ENCODE data around the gene CCNB2.

Gene CCNB2

DNA sequence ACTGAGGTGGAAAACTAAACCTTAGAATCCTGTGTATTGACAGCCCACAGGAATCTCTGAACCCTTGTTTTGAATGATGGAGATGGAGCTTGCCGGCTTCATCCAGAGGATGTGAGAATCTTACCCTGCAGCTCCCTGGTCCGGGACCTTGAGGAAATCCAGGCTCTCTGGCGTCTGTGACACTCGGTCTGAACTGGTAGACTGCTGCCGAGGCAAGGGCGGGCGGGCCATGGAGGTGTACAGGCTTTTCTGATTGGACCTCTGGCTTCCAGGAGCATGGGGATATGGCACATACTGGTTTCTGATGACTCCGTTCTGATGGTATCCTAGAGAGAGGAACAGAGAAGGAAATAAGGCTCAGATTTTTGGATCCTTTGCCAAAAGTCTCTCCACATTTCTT is 48.5 kb downstream of the CCNB2 start:
- no peak for DNase-seq (ENCODE audit: low read depth)
- TF ChIP-seq, protein P1, sequence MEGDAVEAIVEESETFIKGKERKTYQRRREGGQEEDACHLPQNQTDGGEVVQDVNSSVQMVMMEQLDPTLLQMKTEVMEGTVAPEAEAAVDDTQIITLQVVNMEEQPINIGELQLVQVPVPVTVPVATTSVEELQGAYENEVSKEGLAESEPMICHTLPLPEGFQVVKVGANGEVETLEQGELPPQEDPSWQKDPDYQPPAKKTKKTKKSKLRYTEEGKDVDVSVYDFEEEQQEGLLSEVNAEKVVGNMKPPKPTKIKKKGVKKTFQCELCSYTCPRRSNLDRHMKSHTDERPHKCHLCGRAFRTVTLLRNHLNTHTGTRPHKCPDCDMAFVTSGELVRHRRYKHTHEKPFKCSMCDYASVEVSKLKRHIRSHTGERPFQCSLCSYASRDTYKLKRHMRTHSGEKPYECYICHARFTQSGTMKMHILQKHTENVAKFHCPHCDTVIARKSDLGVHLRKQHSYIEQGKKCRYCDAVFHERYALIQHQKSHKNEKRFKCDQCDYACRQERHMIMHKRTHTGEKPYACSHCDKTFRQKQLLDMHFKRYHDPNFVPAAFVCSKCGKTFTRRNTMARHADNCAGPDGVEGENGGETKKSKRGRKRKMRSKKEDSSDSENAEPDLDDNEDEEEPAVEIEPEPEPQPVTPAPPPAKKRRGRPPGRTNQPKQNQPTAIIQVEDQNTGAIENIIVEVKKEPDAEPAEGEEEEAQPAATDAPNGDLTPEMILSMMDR (IDR thresholded peaks at IDR 0.05; ENCODE audit: control insufficient read depth, extremely low read depth, insufficient read depth): no peak

DNA sequence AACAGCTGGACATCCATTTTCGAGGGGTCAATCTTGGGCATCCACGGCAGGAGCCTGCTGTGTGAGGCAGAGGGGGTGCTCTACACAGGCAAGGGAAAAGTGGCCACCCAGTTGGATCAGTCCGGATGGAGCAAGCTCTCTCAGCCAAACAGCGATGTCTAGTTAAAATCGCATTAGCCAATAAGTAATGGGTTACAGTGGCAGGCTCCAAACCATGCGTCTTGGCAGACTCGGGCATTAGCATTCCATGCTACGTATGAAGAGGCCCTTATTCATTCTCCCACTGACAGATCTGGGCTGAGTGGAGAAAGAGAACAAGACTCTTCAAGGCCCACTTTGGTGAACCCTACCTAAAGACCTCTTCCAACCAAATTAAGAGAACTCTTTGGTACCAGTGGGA is 49.3 kb downstream of the CCNB2 start:
- no peak for DNase-seq (ENCODE audit: low read depth)
- no peak overlapping the region for H3K4me3 ChIP-seq (ENCODE audit: low read depth, low read length)
- TF ChIP-seq, protein P1 (IDR thresholded peaks at IDR 0.05; ENCODE audit: control insufficient read depth, extremely low read depth, insufficient read depth): no peak

More for the DNA sequence above, 48.5 kb downstream of the CCNB2 start:
- H3K4me3 ChIP-seq (ENCODE audit: low read depth, low read length): no peak overlapping the region

DNA sequence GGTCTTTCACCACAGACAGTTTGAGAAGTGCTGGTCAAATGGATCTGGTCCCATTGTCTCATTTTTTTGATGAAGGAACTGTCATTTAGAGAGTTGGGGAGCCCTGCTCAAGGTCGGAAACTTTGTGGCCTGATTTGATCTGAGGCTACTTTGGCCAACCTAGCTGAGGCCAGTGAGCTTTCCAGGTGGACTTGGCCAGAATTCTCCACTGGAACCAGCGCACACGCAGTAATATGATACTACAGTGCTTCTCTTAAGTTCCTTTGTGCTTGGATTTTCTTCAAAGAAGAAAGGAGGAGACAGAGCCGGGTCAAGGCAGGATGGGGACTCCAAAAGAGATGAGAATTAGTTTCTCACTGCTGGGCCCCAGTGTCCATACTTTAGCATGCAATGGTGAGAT is 50.5 kb downstream of the CCNB2 start:
- TF ChIP-seq, protein P1 (IDR thresholded peaks at IDR 0.05; ENCODE audit: control insufficient read depth, extremely low read depth, insufficient read depth): no peak
- DNase-seq (ENCODE audit: low read depth): no peak
- H3K4me3 ChIP-seq (ENCODE audit: low read depth, low read length): no peak overlapping the region

DNA sequence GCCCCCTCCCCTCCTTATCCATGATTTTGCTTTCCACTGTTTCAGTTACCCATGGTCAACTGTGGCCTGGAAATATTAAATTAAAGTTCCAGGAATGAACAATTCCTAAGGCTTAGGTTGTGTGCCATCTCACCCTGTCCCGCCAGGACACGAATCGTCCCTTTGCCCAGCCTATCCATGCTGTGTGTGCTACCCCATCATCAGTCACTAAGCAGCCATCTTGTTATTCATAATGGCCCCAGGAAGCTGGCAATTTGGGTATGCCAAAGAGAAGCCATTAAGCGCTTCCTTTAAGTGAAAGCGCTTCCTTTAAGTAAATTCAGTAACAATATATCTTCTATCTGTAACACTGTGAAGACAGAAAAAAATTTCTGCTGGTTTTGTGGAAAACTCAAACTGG is 52.5 kb downstream of the CCNB2 start:
- no peak for DNase-seq (ENCODE audit: low read depth)
- H3K4me3 ChIP-seq (ENCODE audit: low read depth, low read length): no peak overlapping the region
- TF ChIP-seq, protein P1 (IDR thresholded peaks at IDR 0.05; ENCODE audit: control insufficient read depth, extremely low read depth, insufficient read depth): no peak

- H3K4me3 ChIP-seq (ENCODE audit: low read depth, low read length): no peak overlapping the region
- TF ChIP-seq, protein P1 (IDR thresholded peaks at IDR 0.05; ENCODE audit: control insufficient read depth, extremely low read depth, insufficient read depth): no peak
- DNase-seq (ENCODE audit: low read depth): peak; percentile 69
These were observed 53.1 kb downstream of the CCNB2 start for GRCh38 chr15:59157840-59158700.

- TF ChIP-seq, protein P1 (IDR thresholded peaks at IDR 0.05; ENCODE audit: control insufficient read depth, extremely low read depth, insufficient read depth): no peak
- DNase-seq (ENCODE audit: low read depth): peak; percentile 75
These were observed 53.7 kb downstream of the CCNB2 start for GRCh38 chr15:59158701-59159034.

GRCh38 chr15:59159210-59159609 is 54.3 kb downstream of the CCNB2 start:
- no peak for DNase-seq (ENCODE audit: low read depth)
- H3K4me3 ChIP-seq (ENCODE audit: low read depth, low read length): no peak overlapping the region
- TF ChIP-seq, protein P1 (IDR thresholded peaks at IDR 0.05; ENCODE audit: control insufficient read depth, extremely low read depth, insufficient read depth): no peak

More at GRCh38 chr15:59158701-59159034, 53.7 kb downstream of the CCNB2 start:
- H3K4me3 ChIP-seq (ENCODE audit: low read depth, low read length): no peak overlapping the region
